GM19238 (cell line): ENCODE data around the gene FARS2.
"Not testable (repeated sequence)": the region's sequence is repeated elsewhere in the genome, so short reads cannot be mapped to it uniquely, and the experiment has no call there.

Experiments used
- DNase-seq: peaks from one replicate; pipeline ENCODE4 v3.0.0; 2011; ENCODE audit warnings: low spot score; ENCODE audit not compliant: insufficient read length

Gene FARS2

DNA sequence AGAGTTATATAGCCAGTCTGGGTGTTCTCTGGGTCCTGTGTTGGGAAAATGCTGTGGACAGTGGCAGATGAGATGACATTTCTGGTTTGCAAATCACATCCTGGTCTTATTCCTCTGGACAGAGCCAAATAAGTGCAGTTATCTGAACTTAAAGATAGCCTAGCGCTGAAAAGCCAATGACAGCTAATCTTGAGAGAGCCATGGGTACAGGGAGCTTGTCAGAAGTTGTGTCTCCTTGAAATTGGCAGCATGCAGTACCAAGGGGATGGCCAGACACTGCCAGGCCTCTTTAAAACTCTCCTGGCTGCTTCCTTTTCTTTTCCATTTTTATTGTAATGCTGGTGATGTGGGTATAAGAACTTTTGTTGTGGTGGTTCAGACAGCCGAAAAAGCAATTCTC is 362.5 kb downstream of the FARS2 start:
- no peak for DNase-seq

GRCh38 chr6:5624256-5624655 is 362.9 kb downstream of the FARS2 start:
- DNase-seq, result no peak

GRCh38 chr6:5626727-5627426 is 365.6 kb downstream of the FARS2 start:
- DNase-seq, result peak; percentile 8

DNA sequence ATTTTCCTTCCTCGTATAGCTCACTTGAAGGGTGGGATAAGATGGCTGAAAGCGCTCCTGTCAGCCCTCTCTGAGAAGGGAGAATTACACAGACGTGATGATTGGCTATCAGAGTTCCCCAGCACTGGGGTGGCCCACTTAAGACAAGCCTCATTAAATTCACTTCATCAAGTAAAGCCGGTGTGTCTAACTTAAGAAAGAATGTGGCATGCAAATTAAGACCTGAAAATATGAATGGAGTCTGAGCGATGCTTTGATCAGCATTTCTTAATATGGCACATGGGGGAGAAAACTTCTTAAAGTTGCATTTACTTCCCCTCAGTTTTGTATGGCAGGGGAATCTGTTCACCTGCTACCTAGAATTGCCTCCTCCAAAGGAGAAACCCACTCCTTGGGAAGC is 369.3 kb downstream of the FARS2 start:
- no peak for DNase-seq

DNA sequence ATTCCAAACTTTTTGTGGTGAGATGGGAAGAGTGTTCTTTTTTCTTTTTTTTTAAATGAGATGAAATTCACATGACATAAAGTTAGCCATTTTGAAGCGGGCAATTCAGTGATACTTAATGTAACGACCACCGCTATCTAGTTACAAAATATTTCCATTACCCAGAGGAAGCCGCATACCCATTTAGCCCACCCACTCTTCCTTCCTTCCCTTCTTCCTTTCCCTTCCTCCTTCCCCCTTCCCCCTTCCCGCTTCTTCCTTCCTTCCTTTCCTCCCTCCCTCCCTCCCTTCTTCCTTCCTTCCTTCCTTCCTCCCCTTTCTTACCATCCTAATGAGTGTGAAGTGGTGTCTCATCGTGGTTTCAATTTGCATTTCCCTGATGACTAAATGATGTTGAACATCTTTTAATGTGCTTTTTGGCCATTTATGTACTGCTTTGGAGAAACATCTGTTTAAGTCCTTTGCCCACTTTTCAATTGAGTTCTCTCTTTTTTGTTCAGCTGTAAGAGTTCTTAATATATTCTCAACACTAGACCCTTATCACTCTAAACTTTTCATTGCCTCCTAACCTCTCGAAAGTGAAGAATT is 371.1 kb downstream of the FARS2 start:
- DNase-seq, result no peak

- no peak for DNase-seq
These were observed 373.2 kb downstream of the FARS2 start for GRCh38 chr6:5634525-5634924.

DNA sequence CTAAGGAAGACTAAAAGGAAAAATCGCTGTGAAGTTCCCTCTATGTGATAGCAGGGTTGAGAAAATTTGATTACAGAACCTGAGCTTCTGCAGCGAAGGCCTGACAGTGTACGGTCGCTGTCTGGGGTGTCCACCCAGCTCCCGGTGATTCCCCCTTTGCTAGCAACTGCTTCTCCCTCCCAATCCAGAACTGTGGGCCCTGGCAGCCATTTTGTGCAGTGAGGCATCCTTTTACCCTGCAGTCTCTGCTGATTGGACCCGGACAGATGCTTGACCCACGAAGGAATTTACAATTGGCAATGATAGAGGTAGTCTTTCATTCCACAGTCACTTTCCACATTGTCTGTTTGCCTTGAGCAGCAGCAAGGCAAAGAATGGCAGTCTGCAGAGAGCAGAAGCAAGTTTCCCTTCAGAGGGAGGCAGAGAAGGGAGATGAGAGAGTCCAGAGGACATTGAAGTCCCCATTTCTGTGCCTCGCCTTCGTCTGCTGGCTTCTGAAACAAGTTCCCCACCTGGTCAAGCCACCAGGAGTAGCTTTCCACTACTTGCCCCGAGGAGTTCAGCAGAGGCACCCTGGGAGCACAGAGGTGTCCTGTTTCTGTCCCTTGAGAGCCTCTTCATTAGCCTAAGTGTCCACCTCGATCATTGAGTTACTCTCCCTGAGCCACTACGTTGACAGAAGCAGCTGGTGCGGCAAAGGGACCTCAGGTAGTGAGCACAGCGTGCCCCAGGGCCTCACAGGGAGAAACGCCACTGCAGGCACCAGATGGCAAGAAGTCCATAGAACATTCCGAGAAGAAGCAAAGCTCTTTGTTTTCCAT is 375.1 kb downstream of the FARS2 start:
- DNase-seq, result no peak

DNA sequence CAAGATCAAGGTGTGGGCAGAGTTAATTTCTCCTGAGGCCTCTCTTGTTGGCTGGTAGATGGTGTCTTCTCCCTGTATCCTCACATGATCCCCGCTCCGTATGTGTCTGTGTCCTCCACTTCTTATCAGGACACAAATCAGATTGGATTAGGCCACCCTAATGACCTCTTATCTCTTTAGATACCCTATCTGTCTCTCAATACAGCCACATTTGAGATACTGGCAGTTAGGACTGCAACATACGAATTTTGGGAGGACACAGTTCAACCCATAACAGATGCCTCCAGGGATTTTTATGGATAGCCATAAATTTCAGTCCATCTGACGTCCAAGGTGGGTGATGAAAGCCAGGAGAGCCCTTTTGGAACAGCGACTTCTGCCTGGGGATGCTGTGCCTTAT is 376.4 kb downstream of the FARS2 start:
- no peak for DNase-seq

DNA sequence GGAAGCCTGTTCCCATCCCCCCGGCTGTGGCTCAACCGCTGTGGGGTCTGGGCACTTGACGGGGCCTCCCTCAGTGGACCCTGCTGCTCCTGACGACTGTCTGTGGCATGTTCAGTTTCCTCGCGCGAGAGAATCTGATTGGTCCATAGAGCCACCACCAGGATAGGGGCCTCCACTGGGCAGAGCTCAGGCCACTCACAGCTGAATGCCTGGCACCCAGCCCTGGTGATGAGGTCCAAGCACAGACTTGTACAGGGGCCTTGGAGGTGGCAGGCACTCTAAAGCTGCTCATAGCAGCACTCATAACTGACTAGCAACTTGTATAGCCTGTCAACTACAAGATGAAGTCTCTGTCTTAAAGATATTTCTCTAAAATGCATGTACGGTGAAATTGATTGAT is 377.4 kb downstream of the FARS2 start:
- no peak for DNase-seq

- DNase-seq, result no peak
These were observed 377.9 kb downstream of the FARS2 start for GRCh38 chr6:5639193-5639592.

DNA sequence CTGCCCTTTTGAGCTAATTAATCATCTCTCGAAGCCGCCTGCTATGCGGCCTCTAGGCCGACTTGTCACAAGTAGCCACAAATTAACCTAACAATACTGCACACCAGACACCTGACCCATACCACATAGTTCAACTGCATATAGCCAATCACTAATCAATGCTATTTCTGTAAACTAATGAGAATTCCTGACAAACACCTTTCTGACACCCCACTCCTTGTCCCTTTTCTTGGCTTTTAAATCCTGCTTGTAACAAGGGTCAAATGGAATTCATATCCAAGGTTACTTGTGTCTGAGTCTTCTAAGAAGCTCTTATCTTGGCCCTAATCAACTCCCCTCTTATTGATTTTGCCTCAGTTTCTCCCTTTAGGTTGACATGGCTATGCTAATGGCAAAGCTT is 379.3 kb downstream of the FARS2 start:
- no peak for DNase-seq

- DNase-seq, result no peak
These were observed 383.3 kb downstream of the FARS2 start for GRCh38 chr6:5644523-5645185.

DNA sequence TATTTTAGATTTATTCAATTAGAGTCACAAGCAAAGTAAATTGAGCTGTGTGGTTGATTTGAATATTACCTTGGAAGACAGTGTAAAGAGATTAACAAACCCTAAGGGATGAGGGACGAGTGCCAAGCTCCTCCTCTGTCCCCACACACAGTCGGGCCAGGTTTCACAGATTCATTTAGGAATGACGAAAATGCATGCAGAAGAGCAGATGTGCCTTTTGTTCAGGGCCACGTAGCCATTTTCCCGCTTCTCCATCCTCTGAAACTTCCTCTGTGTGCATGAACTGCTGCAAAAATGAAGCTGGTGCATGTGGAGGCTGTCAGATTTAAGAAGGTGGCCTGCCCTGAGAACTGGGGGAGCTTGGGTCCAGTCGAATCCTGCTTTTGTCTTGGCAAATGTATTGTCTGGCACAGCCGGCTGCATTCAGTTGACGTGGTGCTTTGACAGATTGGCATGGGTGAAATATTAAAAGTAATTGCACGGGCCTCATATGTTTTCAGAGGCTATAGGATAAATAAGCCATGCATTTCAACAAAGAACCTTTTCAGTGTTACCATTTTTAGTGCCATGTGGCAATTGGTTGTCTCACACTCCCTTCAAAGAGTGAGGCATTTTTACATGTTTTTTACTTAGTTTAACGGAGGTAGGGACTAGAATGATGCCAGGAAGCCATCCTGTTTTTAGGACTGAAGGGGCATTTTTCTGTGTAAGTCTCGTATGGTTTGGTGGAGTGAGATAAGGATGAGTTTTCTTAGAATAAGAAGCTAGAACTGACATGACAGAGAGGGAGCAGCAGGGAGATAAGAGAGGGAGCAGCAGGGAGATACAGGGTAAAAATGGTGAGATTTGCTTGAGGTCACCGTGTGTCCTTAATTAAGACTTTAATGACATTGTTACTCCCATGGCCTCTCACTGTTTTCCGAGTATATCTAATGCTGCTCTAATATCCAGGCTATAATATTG is 384.3 kb downstream of the FARS2 start:
- DNase-seq, result no peak

DNA sequence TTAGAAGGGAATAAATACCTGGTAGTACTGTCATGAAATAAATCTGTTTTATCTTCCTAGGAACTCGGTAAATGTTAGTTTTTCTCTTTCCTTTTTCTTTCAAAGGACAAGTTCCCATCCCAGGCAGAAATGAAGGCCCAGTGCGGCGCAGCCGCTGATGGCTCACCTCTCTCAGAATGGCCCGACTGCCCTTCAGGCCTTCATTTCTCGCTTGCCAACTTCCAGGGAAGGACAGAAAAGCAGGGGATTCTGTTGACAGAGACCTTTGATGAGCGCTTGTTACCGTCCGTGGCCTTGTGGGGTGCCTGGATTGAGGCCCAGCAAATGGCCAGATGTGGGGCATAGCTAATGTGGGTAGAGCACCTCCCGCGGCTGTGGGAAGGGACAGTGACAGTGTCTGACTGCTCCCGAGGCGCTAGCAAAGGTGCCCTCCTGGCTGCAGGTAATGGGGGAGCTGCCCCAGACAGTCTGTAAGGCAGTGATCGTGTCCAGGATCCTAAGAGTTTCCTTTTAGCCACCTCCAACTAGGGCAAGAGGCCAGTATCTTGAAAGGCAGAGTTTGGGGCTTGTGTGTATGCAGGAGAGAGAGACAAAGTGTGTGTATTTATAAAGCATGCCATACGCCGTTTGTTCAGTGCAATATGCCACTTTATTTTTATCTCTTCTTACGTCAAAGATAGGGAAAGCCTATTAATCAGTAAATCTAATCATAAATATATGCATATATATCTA is 391.3 kb downstream of the FARS2 start:
- no peak for DNase-seq

- no peak for DNase-seq
These were observed 392.5 kb downstream of the FARS2 start for GRCh38 chr6:5653801-5654200.

DNA sequence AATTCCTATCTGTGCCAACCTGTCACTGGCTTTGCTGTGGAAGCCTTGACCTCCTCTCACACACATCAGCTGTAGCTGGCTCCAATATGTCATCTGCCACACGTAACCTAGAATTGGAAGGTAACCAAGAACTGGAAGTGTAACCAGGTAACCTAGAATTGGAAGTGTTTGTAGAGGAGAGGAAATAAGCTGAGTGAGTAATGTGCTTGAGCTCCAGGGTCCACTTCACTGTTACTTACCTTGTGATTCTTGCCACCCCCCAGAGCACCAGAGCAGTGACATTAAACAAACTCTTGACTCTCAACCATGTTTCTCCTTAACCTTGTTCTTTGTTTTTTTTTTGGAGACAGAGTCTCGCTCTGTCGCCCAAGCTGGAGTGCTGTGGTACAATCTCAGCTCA is 394.9 kb downstream of the FARS2 start:
- no peak for DNase-seq

DNA sequence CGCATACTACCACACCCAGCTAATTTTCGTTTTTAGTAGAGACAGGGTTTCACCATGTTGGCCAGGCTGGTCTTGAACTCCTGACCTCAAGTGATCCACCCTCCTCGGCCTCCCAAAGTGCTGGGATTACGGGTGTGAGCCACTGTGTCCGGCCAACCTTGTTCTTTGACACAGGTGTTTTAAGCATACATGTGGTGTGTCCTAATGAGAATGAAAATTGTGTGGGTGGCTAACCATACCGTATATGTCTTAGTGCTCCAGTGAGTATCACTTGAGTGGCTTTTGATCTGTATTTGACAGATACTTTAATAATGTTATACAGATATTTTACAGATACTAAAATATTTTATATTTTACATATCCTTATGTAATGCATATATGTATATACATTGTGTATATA is 395.4 kb downstream of the FARS2 start:
- DNase-seq, result not testable (repeated sequence)

DNA sequence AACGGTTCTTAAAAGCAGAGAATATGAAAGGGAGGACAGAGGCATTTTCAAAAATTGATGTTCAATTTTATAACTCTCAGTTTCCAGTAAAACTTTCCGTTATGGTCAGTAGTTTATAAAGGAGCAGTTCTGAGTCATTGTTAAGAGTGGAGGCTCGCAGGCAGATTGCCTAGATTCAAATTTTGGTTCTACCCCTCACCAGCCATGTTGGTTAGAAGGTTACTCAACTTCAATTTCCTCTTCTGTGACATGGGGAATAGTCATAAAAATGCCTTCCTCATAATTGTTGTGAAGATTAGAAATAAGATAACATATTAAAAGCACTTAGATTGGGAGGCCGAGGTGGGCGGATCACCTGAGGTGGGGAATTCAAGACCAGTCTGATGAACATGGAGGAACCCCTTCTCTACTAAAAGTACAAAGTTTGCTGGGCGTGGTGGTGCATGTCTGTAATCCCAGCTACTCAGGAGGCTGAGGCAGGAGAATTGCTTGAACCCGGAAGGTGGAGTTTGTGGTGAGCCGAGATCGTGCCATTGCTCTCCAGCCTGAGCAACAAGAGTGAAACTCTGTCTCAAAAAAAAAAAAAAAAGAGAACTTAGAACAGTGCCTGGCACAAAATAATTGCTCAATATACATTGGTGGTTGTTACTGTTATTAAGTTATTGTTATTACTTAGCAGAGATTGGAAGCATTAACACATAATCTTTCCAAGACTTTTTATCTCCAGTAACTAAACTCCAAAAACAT is 396.5 kb downstream of the FARS2 start:
- no peak for DNase-seq

DNA sequence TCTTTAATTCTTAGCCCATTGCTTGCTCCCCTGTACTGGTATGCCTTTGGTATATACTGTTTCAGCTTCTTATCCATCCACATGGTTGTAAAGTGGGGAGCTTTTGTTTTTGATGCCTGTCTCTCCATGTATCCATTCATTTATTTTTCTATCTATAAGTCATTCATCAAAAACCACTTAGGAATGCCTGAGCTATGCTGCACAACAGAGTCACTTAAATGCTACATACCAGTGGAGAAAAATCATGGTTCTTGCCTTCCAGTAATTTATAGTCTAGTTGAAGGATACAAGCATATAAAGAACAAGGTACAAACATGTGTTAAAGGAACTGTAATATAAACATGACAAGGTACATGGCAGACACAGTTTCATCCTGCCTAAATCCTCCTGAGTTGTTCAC is 398.2 kb downstream of the FARS2 start:
- no peak for DNase-seq

DNA sequence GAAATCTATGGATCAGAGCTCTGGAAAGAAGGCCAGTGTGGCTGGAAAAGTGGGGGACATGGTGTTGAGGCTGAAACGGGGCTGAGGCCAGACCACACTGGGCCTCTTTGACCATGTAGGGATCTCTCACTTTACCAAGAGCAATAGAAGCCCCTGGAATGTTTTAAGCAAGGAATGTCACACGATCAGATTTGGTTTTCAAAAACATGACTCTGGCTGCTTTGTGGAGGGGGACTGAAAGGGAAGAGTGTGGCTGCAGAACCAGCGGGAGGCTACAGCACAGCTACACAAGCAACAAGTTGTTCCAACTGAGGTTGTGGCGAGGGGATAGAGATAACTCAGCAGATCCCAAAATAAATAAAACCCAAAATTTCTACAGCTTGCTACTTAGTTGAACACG is 399.5 kb downstream of the FARS2 start:
- DNase-seq, result no peak
